ENCODE data around the gene GPRC5D. TPM values are rescaled to one million over a fixed set of nuclear protein-coding genes. Genes with fewer than 3 reads are reported as not detected.
A peak's percentile ranks its signal among the peaks of the same experiment; 100 is the strongest.

Gene GPRC5D
- polyA plus RNA-seq, 3 donors, result 0.72 to 0.86 TPM; not detected in 1

- DNase-seq (ENCODE audit: low read depth in 3 of 3, low spot score in 2 of 3), result no peak
These were observed 12.1 kb downstream of the GPRC5D start for GRCh38 chr12:12939888-12940287.

DNA sequence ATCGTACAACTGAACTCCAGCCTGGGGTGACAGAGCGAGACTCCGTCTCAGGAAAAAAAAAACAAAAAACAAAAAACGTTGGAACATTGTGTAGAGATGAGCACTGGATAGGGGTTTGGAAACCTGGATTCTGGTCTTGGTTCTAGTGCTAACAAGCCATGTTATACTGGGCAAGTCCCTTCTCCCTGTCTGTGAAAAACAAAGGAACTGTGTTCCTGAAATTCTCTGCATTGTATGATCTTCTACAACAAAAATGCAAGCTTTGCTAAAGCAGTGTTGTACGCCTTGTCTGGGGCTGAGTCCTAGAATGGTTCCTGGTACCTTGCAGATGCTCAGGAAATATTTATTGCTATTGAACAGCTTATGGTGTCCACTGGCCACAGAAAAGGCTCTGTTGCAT, 13.4 kb downstream of the GPRC5D start:
- no peak for DNase-seq (ENCODE audit: low read depth in 3 of 3, low spot score in 2 of 3)

DNA sequence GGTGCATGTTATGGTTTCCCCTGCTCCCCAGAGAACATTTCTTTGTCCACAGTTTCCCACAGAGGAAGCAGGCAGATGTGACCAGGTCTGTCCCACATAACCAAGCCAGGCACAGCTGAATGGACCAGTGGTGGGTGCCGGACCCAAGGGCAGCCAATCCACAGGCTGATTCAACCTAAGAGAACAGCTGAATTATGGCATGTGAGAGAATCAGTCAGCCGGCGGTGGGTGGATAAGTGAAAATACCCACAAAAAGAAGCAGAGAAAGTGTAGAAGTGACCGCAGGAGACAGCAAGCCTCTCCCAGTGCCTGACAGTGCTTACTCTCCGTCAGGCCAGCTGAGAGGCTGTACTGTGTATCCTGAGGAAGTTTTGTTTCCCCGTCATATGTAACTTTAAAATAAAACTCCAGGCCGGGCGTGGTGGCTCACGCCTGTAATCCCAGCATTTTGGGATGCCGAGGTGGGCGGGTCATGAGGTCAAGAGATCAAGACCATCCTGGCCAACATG, 14.9 kb downstream of the GPRC5D start:
- DNase-seq (ENCODE audit: low read depth in 3 of 3, low spot score in 2 of 3), result no peak

DNA sequence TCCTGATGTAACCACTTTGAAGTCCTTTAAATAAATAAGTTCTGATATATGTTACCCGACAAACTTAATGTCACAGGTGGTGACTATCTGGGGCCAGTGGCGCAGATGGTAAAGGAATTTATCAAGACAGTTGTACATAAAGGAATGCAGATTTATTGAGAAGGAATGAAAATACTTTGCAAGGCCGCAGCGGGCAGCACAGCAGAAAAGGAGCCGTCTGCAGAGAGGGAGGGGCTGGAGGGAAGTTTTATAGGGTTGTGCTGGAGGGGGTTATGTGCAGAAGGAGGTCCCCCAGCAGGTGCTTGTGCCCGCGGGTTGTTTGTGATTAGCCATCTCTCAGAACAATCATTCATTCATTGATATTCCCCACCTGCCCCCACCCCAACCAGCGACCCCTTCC, 17.4 kb downstream of the GPRC5D start:
- no peak for DNase-seq (ENCODE audit: low read depth in 3 of 3, low spot score in 2 of 3)

GRCh38 chr12:12933742-12934141, 18.2 kb downstream of the GPRC5D start:
- DNase-seq (ENCODE audit: low read depth in 3 of 3, low spot score in 2 of 3), result no peak

GRCh38 chr12:12930633-12931219, 21.2 kb downstream of the GPRC5D start:
- DNase-seq (ENCODE audit: low read depth in 3 of 3, low spot score in 2 of 3), result no peak

DNA sequence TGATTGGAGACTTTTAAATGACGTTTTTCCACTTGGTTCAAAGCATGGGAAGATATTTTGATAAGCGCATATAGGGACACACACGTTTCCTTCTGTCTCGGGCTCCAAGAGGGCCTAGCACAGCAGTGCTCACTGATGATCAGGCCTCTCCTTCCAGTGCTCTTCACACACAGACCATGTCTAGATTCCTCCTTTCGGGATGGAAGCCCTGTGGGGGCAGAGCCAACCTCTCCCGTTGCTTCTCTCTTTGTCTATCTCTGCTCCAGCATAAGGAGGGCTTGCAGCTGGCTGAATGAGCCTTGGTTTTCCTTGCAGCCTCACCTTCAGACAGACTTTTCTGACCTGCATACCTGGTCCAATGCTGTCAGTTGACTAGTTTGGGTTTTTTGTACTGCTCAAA, 22.3 kb downstream of the GPRC5D start:
- no peak for DNase-seq (ENCODE audit: low read depth in 3 of 3, low spot score in 2 of 3)

GRCh38 chr12:12927211-12928079, 24.5 kb downstream of the GPRC5D start:
- peak in 1 of 3 donors; percentile 67 for DNase-seq (ENCODE audit: low read depth in 3 of 3, low spot score in 2 of 3)

DNA sequence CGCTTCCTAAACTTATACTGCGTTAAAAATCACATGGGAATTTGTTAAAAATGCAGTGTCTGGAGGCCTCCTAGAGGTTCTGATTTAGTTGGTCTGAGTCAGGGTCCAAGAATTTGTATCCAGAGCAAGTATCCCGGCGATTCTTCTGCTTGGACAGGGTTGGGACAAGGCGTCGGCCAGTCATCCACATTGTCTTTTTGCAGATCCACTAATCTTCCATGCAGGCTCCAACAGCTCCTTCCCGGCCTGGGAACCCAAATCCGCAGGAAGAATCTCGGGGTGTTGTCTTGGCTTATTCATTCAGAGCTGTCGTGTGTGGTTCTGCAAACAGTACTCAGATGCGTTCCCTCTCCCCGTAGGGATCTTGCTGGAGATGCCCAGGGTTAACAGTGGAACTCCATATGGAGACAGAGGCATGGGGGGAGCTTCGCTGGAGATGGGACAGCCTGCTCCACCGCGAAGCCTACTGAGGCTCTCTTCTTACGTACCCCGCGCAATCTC, 25.3 kb downstream of the GPRC5D start:
- DNase-seq (ENCODE audit: low read depth in 3 of 3, low spot score in 2 of 3), result no peak

DNA sequence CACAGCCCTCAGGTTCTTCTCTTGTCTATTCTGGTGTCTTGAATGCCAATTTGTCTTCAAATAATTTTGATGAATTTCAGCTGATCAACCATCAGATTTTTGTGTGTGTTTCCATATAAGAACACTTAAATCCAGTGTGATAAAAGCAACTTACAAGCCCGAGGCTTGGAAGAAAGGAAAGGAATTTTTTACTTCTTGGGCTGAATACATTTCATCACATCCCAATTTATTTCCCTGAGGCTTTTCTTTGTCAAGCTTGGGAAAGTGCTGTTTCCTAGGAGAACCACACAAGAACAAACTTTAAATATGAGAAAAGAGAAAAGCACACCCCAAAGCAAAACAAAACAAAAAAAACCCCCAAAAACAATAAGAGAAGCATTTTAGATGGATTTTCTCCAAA, 26.6 kb downstream of the GPRC5D start:
- no peak for DNase-seq (ENCODE audit: low read depth in 3 of 3, low spot score in 2 of 3)

- DNase-seq (ENCODE audit: low read depth in 3 of 3, low spot score in 2 of 3), result no peak
These were observed 27.8 kb downstream of the GPRC5D start for GRCh38 chr12:12924169-12924568.

GRCh38 chr12:12922978-12923377, 29.0 kb downstream of the GPRC5D start:
- DNase-seq (ENCODE audit: low read depth in 3 of 3, low spot score in 2 of 3), result no peak

DNA sequence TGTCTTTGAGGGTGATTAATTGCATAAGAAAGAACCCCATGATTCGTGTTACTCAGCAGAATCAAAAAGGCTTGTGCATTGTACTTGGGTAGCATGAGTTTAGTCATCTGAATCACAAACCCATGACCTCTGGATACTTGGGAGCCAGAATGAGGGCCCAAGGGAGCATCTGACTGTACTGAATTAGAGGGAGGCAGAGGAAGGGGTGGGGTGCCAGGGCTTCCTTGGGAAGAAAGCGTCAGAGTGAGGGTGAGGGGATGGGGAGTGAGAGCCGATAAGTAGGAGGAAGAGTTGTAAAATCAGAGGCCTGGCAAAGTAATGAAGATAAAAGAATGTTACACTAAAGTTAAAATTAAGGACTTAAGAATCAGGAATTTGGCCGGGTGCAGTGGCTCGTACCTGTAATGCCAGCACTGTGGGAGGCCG, 29.8 kb downstream of the GPRC5D start:
- no peak for DNase-seq (ENCODE audit: low read depth in 3 of 3, low spot score in 2 of 3)

- no peak for DNase-seq (ENCODE audit: low read depth in 3 of 3, low spot score in 2 of 3)
These were observed 32.1 kb downstream of the GPRC5D start for GRCh38 chr12:12919666-12920435.

DNA sequence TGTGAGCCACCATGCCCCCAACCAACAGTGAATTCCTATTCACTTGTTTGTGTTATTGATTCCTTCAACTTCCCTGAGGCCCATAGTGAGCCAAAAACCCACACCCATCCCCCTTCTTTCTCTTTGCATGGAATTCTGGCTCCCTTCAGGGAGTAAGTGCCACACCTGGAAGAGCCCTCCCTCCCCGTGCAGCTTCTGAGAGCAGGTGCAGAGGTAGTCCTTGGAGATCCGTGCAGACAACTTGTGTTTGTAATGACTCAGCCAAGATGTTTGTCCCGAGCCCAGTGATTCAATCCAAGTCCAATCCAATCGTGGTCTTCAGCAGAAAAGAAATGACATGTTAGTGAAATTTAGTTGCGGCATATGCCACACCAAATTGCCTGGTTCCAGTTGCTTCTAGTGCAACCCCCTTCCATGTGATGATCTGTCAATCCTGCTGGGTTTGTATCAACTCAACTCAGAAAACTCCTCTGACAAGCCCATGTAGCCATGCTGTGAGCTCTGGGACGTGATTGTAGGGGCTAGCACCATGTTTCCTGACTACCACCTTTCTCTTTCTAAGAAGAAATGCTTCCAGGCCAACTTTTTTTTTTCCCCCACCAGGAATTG, 33.1 kb downstream of the GPRC5D start:
- DNase-seq (ENCODE audit: low read depth in 3 of 3, low spot score in 2 of 3), result no peak

DNA sequence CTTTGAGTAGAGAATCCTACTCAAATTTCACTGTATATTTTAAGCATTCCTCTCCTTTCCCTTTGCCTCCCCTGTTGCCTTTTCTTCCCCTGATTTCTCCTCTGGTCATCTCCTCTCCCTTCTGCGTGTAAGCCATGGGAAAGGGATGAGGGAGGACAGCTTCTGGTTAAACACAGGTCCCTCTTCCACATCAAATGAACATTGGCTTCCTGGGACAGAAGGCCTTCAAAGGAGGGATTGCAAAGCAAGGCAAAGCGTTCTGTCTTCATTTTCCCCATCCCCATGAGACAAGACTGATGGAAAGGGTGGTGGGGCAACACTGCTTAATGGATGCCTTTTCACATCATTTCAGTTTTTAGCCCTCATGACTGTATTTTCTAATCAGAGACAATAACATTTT, 34.5 kb downstream of the GPRC5D start:
- no peak for DNase-seq (ENCODE audit: low read depth in 3 of 3, low spot score in 2 of 3)

DNA sequence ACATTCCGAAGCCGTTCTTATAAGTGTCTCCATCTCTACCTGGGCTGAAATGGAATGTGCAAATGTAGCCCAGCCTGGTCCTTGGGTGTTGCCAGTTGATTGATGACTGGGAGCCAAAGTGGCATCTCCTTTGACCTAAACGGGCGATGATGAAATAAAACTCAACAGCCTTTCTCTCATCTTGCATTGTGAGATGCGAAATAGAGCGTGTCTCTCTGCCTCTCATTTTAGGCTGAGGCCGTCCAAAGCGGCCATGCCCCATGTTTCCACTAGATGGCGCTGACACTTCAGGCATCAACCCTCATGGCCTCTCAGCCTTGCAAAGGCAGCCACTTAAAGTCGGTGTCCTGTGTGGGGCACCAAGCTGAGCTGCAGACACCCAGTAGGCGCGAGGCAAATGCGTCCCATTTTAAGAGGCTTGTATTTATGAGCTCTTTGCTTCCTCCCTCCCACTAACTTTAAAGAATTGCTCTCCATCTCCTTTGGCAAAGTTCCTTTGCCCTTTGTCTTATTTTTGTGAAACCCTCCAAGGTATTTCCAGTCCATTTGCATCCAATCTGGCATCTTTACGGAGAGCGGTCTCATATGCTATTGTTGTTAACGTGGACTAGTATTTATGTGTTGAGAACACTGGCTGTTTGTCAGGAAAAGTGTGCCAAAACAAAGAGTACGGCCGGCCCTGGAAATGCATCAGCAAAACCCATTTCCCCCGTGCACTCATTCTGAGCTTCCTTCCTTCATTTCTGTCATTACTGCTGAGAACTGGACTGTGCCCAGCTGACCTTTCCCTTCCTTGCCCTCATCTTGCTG, 35.6 kb downstream of the GPRC5D start:
- peak; percentile 66 to 81 (median 74) for DNase-seq (ENCODE audit: low read depth in 3 of 3, low spot score in 2 of 3)

DNA sequence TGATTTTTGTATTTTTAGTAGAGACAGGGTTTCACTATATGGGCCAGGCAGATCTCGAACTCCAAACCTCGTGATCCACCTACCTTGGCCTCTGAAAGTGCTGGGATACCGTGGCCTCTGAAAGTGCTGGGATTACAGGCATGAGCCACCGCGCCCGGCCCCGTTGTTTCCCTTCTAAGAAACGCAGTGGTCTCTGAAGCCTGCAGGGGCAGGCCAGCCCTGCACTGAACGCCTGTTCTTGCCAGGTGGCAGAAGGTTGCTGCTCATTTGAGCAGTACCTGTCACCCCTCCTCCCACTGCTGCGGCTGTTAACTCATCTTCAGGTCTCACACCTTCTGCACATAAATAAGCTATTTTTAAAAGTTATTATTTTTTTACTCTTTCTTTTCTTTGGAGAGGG, 36.3 kb downstream of the GPRC5D start:
- DNase-seq (ENCODE audit: low read depth in 3 of 3, low spot score in 2 of 3), result no peak

GRCh38 chr12:12912711-12913110, 39.3 kb downstream of the GPRC5D start:
- no peak for DNase-seq (ENCODE audit: low read depth in 3 of 3, low spot score in 2 of 3)

- DNase-seq (ENCODE audit: low read depth in 3 of 3, low spot score in 2 of 3), result no peak
These were observed 42.0 kb downstream of the GPRC5D start for GRCh38 chr12:12909995-12910420.

Data from right renal cortex interstitium (tissue), 3 donors.